Thyroid gland (tissue), 4 donors: ENCODE data around the gene LIN37.

Experiments
- CTCF ChIP-seq, 6 experiments: fragments of 200-600 bp in 3 of 6; fragments of 450-650 bp in 3 of 6; sonication (generic) in 3 of 6; IDR thresholded peaks; one replicate each; pipeline ENCODE4 v1.5.1; 2016 to 2019; ENCODE audit warnings: antibody characterized with exemption in 6 of 6, mild to moderate bottlenecking in 2 of 6, inconsistent platforms in 1 of 6, moderate library complexity in 1 of 6
- POLR2A ChIP-seq, 2 donors: fragments of 450-650 bp; IDR thresholded peaks; one replicate each; pipeline ENCODE4 v1.6.1; 2017; ENCODE audit warnings: antibody characterized with exemption in 2 of 2, mild to moderate bottlenecking in 2 of 2, moderate library complexity in 1 of 2

GRCh38 chr19:35722461-35722860 lies 25.9 kb upstream of the LIN37 start:
- TF ChIP-seq POLR2A (IDR thresholded peaks at IDR 0.05) = no peak
- no peak for TF ChIP-seq CTCF (IDR thresholded peaks at IDR 0.05)
